ENCODE data around the gene IFNL1. TPM values are rescaled to one million over a fixed set of nuclear protein-coding genes. Genes with fewer than 3 reads are reported as not detected.
A peak's percentile ranks its signal among the peaks of the same experiment; 100 is the strongest.
"Not testable (repeated sequence)": the region's sequence is repeated elsewhere in the genome, so short reads cannot be mapped to it uniquely, and the experiment has no call there.

The IFNL1 gene
- total RNA-seq, 4 donors from 2014 or later: not detected

- intact Hi-C loops (cut with DNase I; ENCODE audit: low total_unique reads): no loop called here
- no peak overlapping the region for H3K27ac ChIP-seq
- DNase-seq: no peak
- no peaks in the 10 kb centered on the region for H3K4me1 ChIP-seq
- H3K9me3 ChIP-seq: no peaks in the 10 kb centered on the region
- TF ChIP-seq POLR2A (IDR thresholded peaks at IDR 0.05) (no peak), CTCF (IDR thresholded peaks at IDR 0.05) (no peak)
- no peaks in the 10 kb centered on the region for H3K36me3 ChIP-seq
- no peak overlapping the region for H3K4me3 ChIP-seq
- no peaks in the 10 kb centered on the region for H3K27me3 ChIP-seq
These were observed 37.3 kb downstream of the IFNL1 start for GRCh38 chr19:39333507-39333906.

GRCh38 chr19:39334444-39334976, 38.3 kb downstream of the IFNL1 start:
- Histone ChIP-seq H3K27me3 (no peaks in the 10 kb centered on the region), H3K9me3 (no peaks in the 10 kb centered on the region), H3K27ac (no peak overlapping the region), H3K36me3 (no peaks in the 10 kb centered on the region), H3K4me1 (no peaks in the 10 kb centered on the region), H3K4me3 (no peak overlapping the region)
- TF ChIP-seq POLR2A (IDR thresholded peaks at IDR 0.05) (no peak), CTCF (IDR thresholded peaks at IDR 0.05) (no peak)
- intact Hi-C loops (cut with DNase I; ENCODE audit: low total_unique reads): no loop called here
- DNase-seq: no peak

- intact Hi-C loops (cut with DNase I; ENCODE audit: low total_unique reads): no loop called here
These were observed 39.0 kb downstream of the IFNL1 start for GRCh38 chr19:39335168-39335548.

GRCh38 chr19:39336483-39336882, 40.3 kb downstream of the IFNL1 start:
- no peak for DNase-seq
- Histone ChIP-seq H3K4me1 (no peaks in the 10 kb centered on the region), H3K36me3 (no peaks in the 10 kb centered on the region), H3K4me3 (no peak overlapping the region), H3K27ac (peak overlapping the region in 1 of 2 donors; percentile 22), H3K9me3 (no peaks in the 10 kb centered on the region), H3K27me3 (no peaks in the 10 kb centered on the region)
- intact Hi-C loops (cut with DNase I; ENCODE audit: low total_unique reads): no loop called here
- TF ChIP-seq POLR2A (IDR thresholded peaks at IDR 0.05) (no peak), CTCF (IDR thresholded peaks at IDR 0.05) (no peak)

More at GRCh38 chr19:39335168-39335548, 39.0 kb downstream of the IFNL1 start:
- Histone ChIP-seq H3K27ac (peak overlapping the region; percentile 54 to 61), H3K36me3 (no peaks in the 10 kb centered on the region), H3K4me1 (no peaks in the 10 kb centered on the region), H3K27me3 (no peaks in the 10 kb centered on the region), H3K9me3 (no peaks in the 10 kb centered on the region), H3K4me3 (peak overlapping the region in 1 of 2 donors; percentile 13)
- DNase-seq: no peak
- TF ChIP-seq POLR2A (IDR thresholded peaks at IDR 0.05) (no peak), CTCF (IDR thresholded peaks at IDR 0.05) (no peak)

- DNase-seq: no peak
- no peak overlapping the region for H3K4me3 ChIP-seq
- peaks cover 0 to 7% of the 10 kb centered on the region in 2 donors for H3K4me1 ChIP-seq
- no peak overlapping the region for H3K27ac ChIP-seq
- H3K27me3 ChIP-seq: no peaks in the 10 kb centered on the region
- TF ChIP-seq POLR2A (IDR thresholded peaks at IDR 0.05) (no peak), CTCF (IDR thresholded peaks at IDR 0.05) (no peak)
- intact Hi-C loops (cut with DNase I; ENCODE audit: low total_unique reads): no loop called here
- H3K36me3 ChIP-seq: no peaks in the 10 kb centered on the region
- H3K9me3 ChIP-seq: no peaks in the 10 kb centered on the region
These were observed 43.5 kb downstream of the IFNL1 start for GRCh38 chr19:39339674-39340073.

GRCh38 chr19:39340156-39340555, 43.9 kb downstream of the IFNL1 start:
- H3K27ac ChIP-seq; H3K9me3 ChIP-seq; DNase-seq; H3K27me3 ChIP-seq; H3K4me1 ChIP-seq; intact Hi-C loops (cut with DNase I; ENCODE audit: low total_unique reads); H3K4me3 ChIP-seq; H3K36me3 ChIP-seq: not testable (repeated sequence)

Data from uterus (tissue), 4 donors.